ENCODE measurements around the gene OR2T29.

GRCh38 chr1:248596615-248597014 lies 34.0 kb upstream of the OR2T29 start:
- TF ChIP-seq CTCF (IDR thresholded peaks at IDR 0.05) (no peak), POLR2A (IDR thresholded peaks at IDR 0.05) (no peak)
